Natural killer cell (primary cell): ENCODE data around the gene SPAG16. TPM values are rescaled to one million over a fixed set of nuclear protein-coding genes. Genes with fewer than 3 reads are reported as not detected.

Experiments used
- ATAC-seq, 3 donors: fragments of 150-1000 bp in 2 of 3; fragments of 200-7000 bp in 1 of 3; cut with Tn5 transposase; 1 replicate in 1 of 3; 2 replicates in 2 of 3; pipeline ENCODE4 v1.10.0; 2021; ENCODE audit warnings: mild to moderate bottlenecking in 2 of 3, moderate library complexity in 2 of 3
- DNase-seq, 2 donors: peaks; one replicate each; pipeline versions ENCODE4 v3.0.0 to v3.0.0-alpha.2; 2013 to 2021; ENCODE audit warnings: mixed read lengths in 1 of 2
- H3K27ac ChIP-seq: one replicate; pipeline ENCODE4 v1.5.1; 2013; ENCODE audit warnings: mild to moderate bottlenecking, low read length
- H3K27me3 ChIP-seq: one replicate; pipeline ENCODE4 v1.6.1; 2013; ENCODE audit warnings: low read length; ENCODE audit not compliant: control insufficient read depth, insufficient read depth
- H3K36me3 ChIP-seq: one replicate; pipeline ENCODE4 v1.6.1; 2013; ENCODE audit warnings: low read length; ENCODE audit not compliant: control insufficient read depth, insufficient read depth
- H3K4me1 ChIP-seq: one replicate; pipeline ENCODE4 v1.6.1; 2013; ENCODE audit warnings: low read length; ENCODE audit not compliant: control insufficient read depth, insufficient read depth
- H3K4me3 ChIP-seq: one replicate; pipeline ENCODE4 v1.5.1; 2013; ENCODE audit warnings: low read length
- H3K9me3 ChIP-seq: one replicate; pipeline ENCODE4 v1.6.1; 2013; ENCODE audit warnings: low read length; ENCODE audit not compliant: control insufficient read depth, insufficient read depth
- H3K27ac Mint-ChIP-seq, 2 donors: one replicate each; pipeline ENCODE4 v1.8.0; 2022; ENCODE audit warnings: mild to moderate bottlenecking in 2 of 2, mixed read lengths in 2 of 2, moderate library complexity in 1 of 2
- H3K27me3 Mint-ChIP-seq, 2 donors: one replicate each; pipeline ENCODE4 v1.8.0; 2022; ENCODE audit warnings: low read depth in 2 of 2, mixed read lengths in 2 of 2
- H3K36me3 Mint-ChIP-seq: one replicate; pipeline ENCODE4 v1.8.0; 2022; ENCODE audit warnings: mixed read lengths
- H3K4me1 Mint-ChIP-seq, 2 donors: one replicate each; pipeline ENCODE4 v1.8.0; 2022; ENCODE audit warnings: mixed read lengths in 2 of 2
- H3K4me3 Mint-ChIP-seq: one replicate; pipeline ENCODE4 v1.8.0; 2022; ENCODE audit warnings: mild to moderate bottlenecking, moderate library complexity, mixed read lengths
- H3K9me3 Mint-ChIP-seq, 2 donors: one replicate each; pipeline ENCODE4 v1.8.0; 2022; ENCODE audit warnings: mixed read lengths in 2 of 2
- WGBS: methylation state at CpG from one replicate; pipeline ENCODE4 v1.1.7; 2013; ENCODE audit warnings: missing lambda C conversion rate; ENCODE audit not compliant: insufficient coverage; 5-methylcytosine and 5-hydroxymethylcytosine counted together
- intact Hi-C: fragments of 100-400 bp; cut with micrococcal nuclease; formaldehyde crosslinking; loops from one replicate; pipeline ENCODE4 v1.14.2; 2022
- total RNA-seq, 4 donors: library from RNA; stranded (reverse); fragments of 120-200 nt in 1 of 4; gene quantifications; one replicate each; pipeline versions ENCODE4 v1.2.3 to v1.2.4, GENCODE V29; 2013 to 2022
- TF ChIP-seq, protein P1 (sequence below): fragments of 200-600 bp; IDR thresholded peaks from one replicate; pipeline ENCODE4 v1.8.0; 2022; ENCODE audit warnings: antibody characterized with exemption

The SPAG16 gene
- total RNA-seq, 3 donors from 2014 or later (not counting 1 experiment from before 2014, with no cell fraction given), result 3.5 to 5.8 (median 4.0) TPM

DNA sequence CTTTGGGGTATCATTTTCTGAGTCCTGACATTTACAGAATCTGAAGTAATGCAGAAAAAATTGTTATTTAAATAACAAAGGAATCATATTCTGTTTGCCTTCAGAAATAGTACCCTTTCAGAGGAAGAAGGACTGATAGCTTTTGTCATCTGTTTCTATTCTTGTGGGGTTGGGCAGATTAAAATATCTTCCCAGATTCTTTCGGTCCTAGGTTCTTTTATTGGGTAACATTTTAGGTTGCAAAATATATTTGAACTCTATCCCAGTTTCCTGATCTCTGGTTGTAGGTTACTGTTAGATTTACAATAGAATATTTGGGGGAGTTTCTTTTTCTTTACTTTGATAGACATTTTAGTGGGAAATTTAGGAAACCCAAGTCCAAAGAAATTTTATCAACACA, 550.5 kb downstream of the SPAG16 start:
- no peaks in the 10 kb centered on the region for H3K4me1 Mint-ChIP-seq
- 80% methylated on average over 1 of the region's 1 CpG for WGBS
- no peak overlapping the region for H3K27ac Mint-ChIP-seq
- DNase-seq (no peak), ATAC-seq (no peak)
- no peaks in the 10 kb centered on the region for H3K36me3 Mint-ChIP-seq
- H3K4me3 Mint-ChIP-seq, result no peak overlapping the region
- intact Hi-C loops, result no loop called here
- Histone ChIP-seq H3K4me1 (no peaks in the 10 kb centered on the region), H3K4me3 (no peak overlapping the region), H3K9me3 (no peaks in the 10 kb centered on the region), H3K27me3 (no peaks in the 10 kb centered on the region), H3K27ac (no peak overlapping the region), H3K36me3 (no peaks in the 10 kb centered on the region)
- TF ChIP-seq, protein P1, sequence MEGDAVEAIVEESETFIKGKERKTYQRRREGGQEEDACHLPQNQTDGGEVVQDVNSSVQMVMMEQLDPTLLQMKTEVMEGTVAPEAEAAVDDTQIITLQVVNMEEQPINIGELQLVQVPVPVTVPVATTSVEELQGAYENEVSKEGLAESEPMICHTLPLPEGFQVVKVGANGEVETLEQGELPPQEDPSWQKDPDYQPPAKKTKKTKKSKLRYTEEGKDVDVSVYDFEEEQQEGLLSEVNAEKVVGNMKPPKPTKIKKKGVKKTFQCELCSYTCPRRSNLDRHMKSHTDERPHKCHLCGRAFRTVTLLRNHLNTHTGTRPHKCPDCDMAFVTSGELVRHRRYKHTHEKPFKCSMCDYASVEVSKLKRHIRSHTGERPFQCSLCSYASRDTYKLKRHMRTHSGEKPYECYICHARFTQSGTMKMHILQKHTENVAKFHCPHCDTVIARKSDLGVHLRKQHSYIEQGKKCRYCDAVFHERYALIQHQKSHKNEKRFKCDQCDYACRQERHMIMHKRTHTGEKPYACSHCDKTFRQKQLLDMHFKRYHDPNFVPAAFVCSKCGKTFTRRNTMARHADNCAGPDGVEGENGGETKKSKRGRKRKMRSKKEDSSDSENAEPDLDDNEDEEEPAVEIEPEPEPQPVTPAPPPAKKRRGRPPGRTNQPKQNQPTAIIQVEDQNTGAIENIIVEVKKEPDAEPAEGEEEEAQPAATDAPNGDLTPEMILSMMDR, result no peak
- peaks cover 9 to 11% of the 10 kb centered on the region in 2 donors for H3K9me3 Mint-ChIP-seq
- no peaks in the 10 kb centered on the region for H3K27me3 Mint-ChIP-seq

DNA sequence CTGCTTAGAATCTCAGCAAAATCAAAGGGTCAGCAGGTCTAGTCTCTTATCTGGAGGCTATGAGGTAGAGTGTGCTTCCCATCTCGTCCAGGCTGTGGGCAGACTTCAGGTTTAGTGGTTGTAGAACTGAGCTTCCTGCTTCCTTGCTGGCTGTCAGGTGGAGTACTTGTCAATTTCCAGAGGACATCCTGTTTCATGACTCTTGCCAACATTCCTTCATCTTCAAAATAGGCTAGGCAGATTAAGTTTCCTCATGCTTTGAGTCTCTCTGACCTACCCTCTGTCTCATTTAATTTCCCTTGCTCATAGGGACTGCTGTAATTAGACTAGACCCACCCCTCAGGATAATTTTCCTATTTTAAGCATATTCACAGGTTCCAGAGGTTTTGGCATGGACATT, 562.6 kb downstream of the SPAG16 start:
- H3K27ac ChIP-seq, result no peak overlapping the region
- no peaks in the 10 kb centered on the region for H3K27me3 ChIP-seq
- no peak overlapping the region for H3K4me3 ChIP-seq
- TF ChIP-seq, protein P1, result no peak
- no peaks in the 10 kb centered on the region for H3K9me3 ChIP-seq
- no peaks in the 10 kb centered on the region for H3K36me3 ChIP-seq
- Mint-ChIP-seq H3K27me3 (no peaks in the 10 kb centered on the region), H3K27ac (no peak overlapping the region), H3K4me3 (no peak overlapping the region), H3K9me3 (peaks cover 5 to 10% of the 10 kb centered on the region in 2 donors), H3K4me1 (no peaks in the 10 kb centered on the region), H3K36me3 (no peaks in the 10 kb centered on the region)
- ATAC-seq, result no peak
- no peaks in the 10 kb centered on the region for H3K4me1 ChIP-seq
- DNase-seq, result no peak
- WGBS, result 6% methylated on average over 1 of the region's 1 CpG
- intact Hi-C loops, result no loop called here

DNA sequence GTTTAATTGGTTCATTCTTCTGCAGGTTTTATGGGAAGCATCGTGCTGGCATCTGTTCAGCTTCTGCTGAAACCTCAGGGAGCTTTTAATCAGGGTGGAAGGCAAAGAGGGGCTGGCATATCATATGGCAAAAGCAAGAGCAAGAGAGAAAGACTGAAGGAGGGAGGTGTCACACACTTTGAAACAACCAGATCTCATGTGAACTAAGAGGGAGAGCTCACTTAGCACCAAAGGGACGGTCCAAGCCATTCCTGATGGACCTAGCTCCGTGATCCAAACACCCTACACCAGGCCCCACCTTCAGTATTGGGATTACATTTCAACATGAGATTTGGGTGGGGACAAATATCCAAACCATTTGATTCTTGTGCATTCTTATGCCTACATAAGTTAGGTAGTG, 563.1 kb downstream of the SPAG16 start:
- Mint-ChIP-seq H3K4me1 (no peaks in the 10 kb centered on the region), H3K4me3 (no peak overlapping the region), H3K27ac (no peak overlapping the region), H3K27me3 (no peaks in the 10 kb centered on the region), H3K36me3 (no peaks in the 10 kb centered on the region), H3K9me3 (peaks cover 7 to 10% of the 10 kb centered on the region in 2 donors)
- ATAC-seq (no peak), DNase-seq (no peak)
- Histone ChIP-seq H3K36me3 (no peaks in the 10 kb centered on the region), H3K4me3 (no peak overlapping the region), H3K27ac (no peak overlapping the region), H3K9me3 (no peaks in the 10 kb centered on the region), H3K4me1 (no peaks in the 10 kb centered on the region), H3K27me3 (no peaks in the 10 kb centered on the region)
- WGBS, result 65% methylated on average over 2 of the region's 3 CpGs
- intact Hi-C loops, result no loop called here
- TF ChIP-seq, protein P1, result no peak

DNA sequence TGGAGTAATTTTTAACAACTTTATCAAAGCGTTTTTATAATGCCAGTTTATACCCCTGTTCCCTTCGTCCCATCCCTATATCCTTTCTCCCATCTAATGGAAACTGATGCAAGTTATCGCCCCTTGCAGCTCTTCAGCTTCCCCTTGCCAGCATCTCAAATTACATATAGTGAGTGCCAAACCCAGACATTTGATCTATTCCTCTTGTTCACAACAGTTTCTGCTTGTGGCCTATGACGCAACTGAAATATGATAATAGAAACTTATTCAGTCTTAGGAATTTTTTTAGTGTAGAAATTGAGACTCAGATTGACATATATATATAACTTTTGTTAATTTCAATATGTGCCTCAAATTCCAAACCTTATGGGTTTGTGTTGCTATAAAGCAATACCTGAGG, 564.4 kb downstream of the SPAG16 start:
- WGBS, result 63% methylated on average over 3 of the region's 4 CpGs
- no peaks in the 10 kb centered on the region for H3K27me3 ChIP-seq
- no peaks in the 10 kb centered on the region for H3K9me3 ChIP-seq
- intact Hi-C loops, result no loop called here
- H3K4me3 ChIP-seq, result no peak overlapping the region
- Mint-ChIP-seq H3K9me3 (peaks cover 10% of the 10 kb centered on the region in 2 donors), H3K4me3 (no peak overlapping the region), H3K4me1 (no peaks in the 10 kb centered on the region), H3K27me3 (no peaks in the 10 kb centered on the region), H3K27ac (no peak overlapping the region), H3K36me3 (no peaks in the 10 kb centered on the region)
- H3K27ac ChIP-seq, result no peak overlapping the region
- H3K4me1 ChIP-seq, result no peaks in the 10 kb centered on the region
- DNase-seq (no peak), ATAC-seq (no peak)
- TF ChIP-seq, protein P1, result no peak
- no peaks in the 10 kb centered on the region for H3K36me3 ChIP-seq
